Gastroesophageal sphincter (tissue), 3 donors: ENCODE measurements around the gene AR.

ENCODE experiments used
- EP300 ChIP-seq: sonication (generic); formaldehyde crosslinking; IDR thresholded peaks from one replicate; pipeline ENCODE4 v1.6.1; 2017; ENCODE audit warnings: antibody characterized with exemption, mild to moderate bottlenecking
- POLR2A ChIP-seq, 2 donors: fragments of 450-650 bp; IDR thresholded peaks; one replicate each; pipeline ENCODE4 v1.6.1; 2017; ENCODE audit warnings: antibody characterized with exemption in 2 of 2, mild to moderate bottlenecking in 2 of 2, moderate library complexity in 1 of 2
- POLR2AphosphoS5 ChIP-seq: sonication (generic); formaldehyde crosslinking; IDR thresholded peaks from one replicate; pipeline ENCODE4 v1.6.1; 2017; ENCODE audit warnings: antibody characterized with exemption
- TF ChIP-seq, protein P1 (sequence below), 4 experiments: fragments of 200-600 bp in 2 of 4; fragments of 450-650 bp in 2 of 4; sonication (generic) in 1 of 4; IDR thresholded peaks; one replicate each; pipeline ENCODE4 v1.5.1; 2017 to 2019; ENCODE audit warnings: antibody characterized with exemption in 4 of 4, mild to moderate bottlenecking in 2 of 4, moderate library complexity in 2 of 4

DNA sequence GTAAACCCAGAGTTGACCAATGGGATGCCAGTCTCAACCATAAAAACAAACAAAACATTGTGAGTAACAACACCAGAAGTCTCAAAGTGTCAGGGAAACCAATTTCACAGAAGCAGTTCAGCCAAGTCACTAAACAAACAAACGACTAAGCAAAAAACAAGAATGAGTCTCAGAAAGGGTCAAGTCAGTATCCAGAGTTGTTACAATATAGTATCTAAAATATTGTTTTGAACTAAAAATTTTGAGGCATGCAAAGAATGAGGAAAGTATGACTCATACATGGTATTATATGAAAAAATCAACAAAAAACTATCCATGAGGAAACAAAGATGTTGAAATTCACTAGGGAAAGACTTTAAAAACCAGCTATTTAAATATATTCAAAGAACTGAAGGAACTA, 70.6 kb downstream of the AR start:
- TF ChIP-seq, protein P1, sequence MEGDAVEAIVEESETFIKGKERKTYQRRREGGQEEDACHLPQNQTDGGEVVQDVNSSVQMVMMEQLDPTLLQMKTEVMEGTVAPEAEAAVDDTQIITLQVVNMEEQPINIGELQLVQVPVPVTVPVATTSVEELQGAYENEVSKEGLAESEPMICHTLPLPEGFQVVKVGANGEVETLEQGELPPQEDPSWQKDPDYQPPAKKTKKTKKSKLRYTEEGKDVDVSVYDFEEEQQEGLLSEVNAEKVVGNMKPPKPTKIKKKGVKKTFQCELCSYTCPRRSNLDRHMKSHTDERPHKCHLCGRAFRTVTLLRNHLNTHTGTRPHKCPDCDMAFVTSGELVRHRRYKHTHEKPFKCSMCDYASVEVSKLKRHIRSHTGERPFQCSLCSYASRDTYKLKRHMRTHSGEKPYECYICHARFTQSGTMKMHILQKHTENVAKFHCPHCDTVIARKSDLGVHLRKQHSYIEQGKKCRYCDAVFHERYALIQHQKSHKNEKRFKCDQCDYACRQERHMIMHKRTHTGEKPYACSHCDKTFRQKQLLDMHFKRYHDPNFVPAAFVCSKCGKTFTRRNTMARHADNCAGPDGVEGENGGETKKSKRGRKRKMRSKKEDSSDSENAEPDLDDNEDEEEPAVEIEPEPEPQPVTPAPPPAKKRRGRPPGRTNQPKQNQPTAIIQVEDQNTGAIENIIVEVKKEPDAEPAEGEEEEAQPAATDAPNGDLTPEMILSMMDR (IDR thresholded peaks at IDR 0.05) = no peak
- TF ChIP-seq POLR2AphosphoS5 = no peak
- TF ChIP-seq POLR2A (IDR thresholded peaks at IDR 0.05) = no peak
- no peak for TF ChIP-seq EP300
